Activated naive CD8-positive, alpha-beta T cell treated with anti-CD3 and anti-CD28 coated beads, Interleukin-2, amount 10 ng/mL, durations not matched to agents 7 days and 5 days (primary cell): Measurements from ENCODE around the gene LRRC2. TPM values are rescaled to one million over a fixed set of nuclear protein-coding genes. Genes with fewer than 3 reads are reported as not detected.

Source experiments
- ATAC-seq: fragments of 150-1000 bp; cut with Tn5 transposase; one replicate; pipeline ENCODE4 v1.10.0; 2021; ENCODE audit warnings: low read depth, moderate library complexity
- POLR2A ChIA-PET: fragments of 350-600 bp; sonication (Branson Sonifier 250); formaldehyde crosslinking; loops from one replicate; lab custom pipeline; 2021; ENCODE audit warnings: antibody characterized with exemption; lab: Charles Lee
- DNase-seq: peaks from one replicate; pipeline ENCODE4 v3.0.0; 2021
- H3K27ac Mint-ChIP-seq: one replicate; pipeline ENCODE4 v1.8.0; 2022; ENCODE audit warnings: mild to moderate bottlenecking, mixed read lengths
- H3K27me3 Mint-ChIP-seq: one replicate; pipeline ENCODE4 v1.8.0; 2022; ENCODE audit warnings: mild to moderate bottlenecking, moderate library complexity, mixed read lengths
- H3K36me3 Mint-ChIP-seq: one replicate; pipeline ENCODE4 v1.8.0; 2021; ENCODE audit warnings: mild to moderate bottlenecking, mixed read lengths
- H3K4me1 Mint-ChIP-seq: one replicate; pipeline ENCODE4 v1.8.0; 2021; ENCODE audit warnings: mixed read lengths
- H3K4me3 Mint-ChIP-seq: one replicate; pipeline ENCODE4 v1.8.0; 2022; ENCODE audit warnings: mild to moderate bottlenecking, moderate library complexity, mixed read lengths
- H3K9me3 Mint-ChIP-seq: one replicate; pipeline ENCODE4 v1.8.0; 2021; ENCODE audit warnings: mixed read lengths
- total RNA-seq, 2 experiments: library from RNA; stranded (reverse); gene quantifications; one replicate each; pipeline ENCODE4 v1.2.3, GENCODE V29; 2021

LRRC2 gene
- total RNA-seq, 2 experiments from 2014 or later: 0.45 to 0.75 TPM

DNA sequence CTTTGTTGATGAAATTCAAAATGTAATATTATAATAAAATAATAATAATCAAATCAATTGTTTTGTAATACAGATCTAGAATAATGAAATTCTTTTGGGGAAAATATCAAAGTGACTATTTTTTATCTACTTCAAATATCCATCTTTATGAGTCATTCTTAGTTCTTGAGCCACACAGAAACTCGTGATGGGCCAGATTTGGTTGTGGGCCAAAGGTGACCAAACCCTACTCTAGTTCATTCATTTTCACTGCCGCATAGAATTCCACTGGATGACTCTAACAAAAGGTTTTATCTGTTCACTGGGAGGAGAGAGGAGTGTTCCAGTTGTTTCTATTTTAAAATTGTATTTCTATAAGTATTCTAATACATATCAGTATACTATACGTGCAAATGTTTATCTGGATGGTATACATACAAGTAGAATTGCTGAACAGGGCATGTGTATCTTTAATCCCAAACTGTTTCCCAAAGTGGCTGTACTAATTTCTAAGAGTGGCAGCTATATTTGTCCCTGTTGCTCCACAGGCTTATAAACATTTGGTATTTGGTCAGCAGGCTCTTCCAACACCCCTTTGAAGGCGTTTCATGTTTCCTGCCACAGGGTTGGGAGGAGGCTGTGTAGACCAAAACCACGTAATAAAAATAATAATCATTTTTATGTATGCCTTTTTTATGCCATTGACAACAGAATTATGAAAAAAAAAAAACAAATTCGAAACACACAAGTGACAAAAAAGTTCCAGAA is 75.6 kb downstream of the LRRC2 start:
- no peaks in the 10 kb centered on the region for H3K9me3 Mint-ChIP-seq
- no peak for ATAC-seq
- H3K27ac Mint-ChIP-seq: no peak overlapping the region
- no peak for DNase-seq
- H3K4me3 Mint-ChIP-seq: no peak overlapping the region
- peaks cover 11% of the 10 kb centered on the region for H3K4me1 Mint-ChIP-seq
- H3K36me3 Mint-ChIP-seq: no peaks in the 10 kb centered on the region
- POLR2A ChIA-PET: interaction anchor here (0.7 to 2.6 kb wide), 3 partner anchors 31 to 75 kb away, joined by 3 to 13 read pairs (median 3); no protein-coding TSS in a partner anchor
- H3K27me3 Mint-ChIP-seq: peaks cover 7% of the 10 kb centered on the region

DNA sequence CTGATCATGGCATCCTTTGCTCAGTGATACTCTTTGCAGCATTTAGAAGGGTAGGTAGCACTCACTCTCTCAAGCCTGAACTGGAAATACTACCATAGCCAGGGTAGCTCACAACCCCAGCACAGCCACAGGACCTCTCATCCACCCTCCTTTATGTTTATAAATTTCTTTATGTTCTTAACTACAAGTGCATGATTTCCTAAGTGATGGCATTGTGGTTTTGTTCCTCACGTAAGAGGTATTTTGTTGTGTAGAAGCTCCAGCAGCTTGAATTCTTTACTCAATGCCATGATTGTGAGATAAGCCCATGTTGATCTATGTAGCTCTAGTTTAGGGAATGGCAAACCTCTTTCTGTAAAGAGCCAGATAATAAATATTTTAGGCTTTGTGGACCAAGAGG is 76.2 kb downstream of the LRRC2 start:
- no peaks in the 10 kb centered on the region for H3K36me3 Mint-ChIP-seq
- peaks cover 11% of the 10 kb centered on the region for H3K4me1 Mint-ChIP-seq
- POLR2A ChIA-PET: interaction anchor here (1.1 to 2.6 kb wide), 5 partner anchors 48 to 140 kb away, joined by 3 to 14 read pairs (median 12); no protein-coding TSS in a partner anchor
- no peak overlapping the region for H3K4me3 Mint-ChIP-seq
- ATAC-seq: no peak
- no peak for DNase-seq
- no peak overlapping the region for H3K27ac Mint-ChIP-seq
- peaks cover 7% of the 10 kb centered on the region for H3K27me3 Mint-ChIP-seq
- no peaks in the 10 kb centered on the region for H3K9me3 Mint-ChIP-seq

DNA sequence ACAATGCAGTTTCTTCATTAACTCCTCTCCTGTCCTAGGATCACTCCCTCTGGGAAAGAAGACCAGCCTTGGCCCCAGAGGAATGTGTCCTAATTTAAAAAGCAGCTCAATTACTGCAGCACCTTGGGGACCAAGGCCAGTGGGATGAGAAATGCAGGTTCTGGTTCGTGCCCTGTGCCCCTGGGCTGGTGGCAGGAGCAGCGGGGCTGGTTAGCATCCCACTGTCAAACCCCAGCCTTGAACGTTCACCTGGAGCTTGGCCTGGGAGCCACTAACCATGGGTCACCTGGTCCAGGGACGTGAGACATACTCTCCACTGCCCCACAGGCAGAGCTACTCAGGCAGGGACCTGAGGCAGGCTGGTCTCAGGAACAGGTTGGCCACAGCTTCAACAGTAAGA is 76.7 kb downstream of the LRRC2 start:
- Mint-ChIP-seq H3K4me3 (no peak overlapping the region), H3K36me3 (no peaks in the 10 kb centered on the region), H3K27me3 (peaks cover 7% of the 10 kb centered on the region), H3K4me1 (peaks cover 11% of the 10 kb centered on the region), H3K27ac (peak overlapping the region; percentile 43), H3K9me3 (no peaks in the 10 kb centered on the region)
- POLR2A ChIA-PET: interaction anchor here (1.2 to 2.6 kb wide), 4 partner anchors 49 to 141 kb away, joined by 5 to 14 read pairs (median 12); no protein-coding TSS in a partner anchor
- ATAC-seq (no peak), DNase-seq (no peak)

DNA sequence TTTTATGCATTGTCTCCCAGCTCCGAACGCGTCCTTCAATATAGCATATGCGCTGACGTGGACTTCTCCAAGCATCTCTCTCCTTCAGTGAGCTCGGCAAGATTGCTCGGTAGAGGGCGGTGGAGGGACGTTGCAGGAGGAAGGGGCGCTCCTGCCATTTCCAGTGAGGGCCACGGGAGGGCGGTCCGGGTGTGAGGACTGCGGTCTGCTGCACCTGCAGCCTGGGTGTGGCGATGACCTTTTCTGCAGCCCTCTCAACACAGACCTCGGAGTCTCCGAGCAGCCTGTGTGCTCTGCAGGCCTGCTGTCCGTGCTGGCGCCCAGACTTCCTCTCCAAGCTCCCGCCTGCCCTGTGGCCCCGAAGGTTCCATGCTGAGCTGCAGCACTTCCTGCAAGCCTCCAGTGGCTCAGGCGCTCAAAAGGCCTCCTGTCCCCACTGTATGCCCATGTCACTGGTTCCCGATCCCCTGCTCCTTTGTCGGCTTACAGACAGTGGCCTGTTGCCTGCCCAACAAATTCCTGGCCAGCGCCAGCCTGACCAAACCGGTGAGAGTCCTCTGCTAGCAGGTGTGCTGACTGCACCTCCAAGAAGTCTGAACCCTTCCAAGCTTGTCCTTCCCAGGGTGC is 77.3 kb downstream of the LRRC2 start:
- POLR2A ChIA-PET: interaction anchor here (0.5 to 2.6 kb wide), 6 partner anchors 49 to 141 kb away, joined by 3 to 14 read pairs (median 8); no protein-coding TSS in a partner anchor

DNA sequence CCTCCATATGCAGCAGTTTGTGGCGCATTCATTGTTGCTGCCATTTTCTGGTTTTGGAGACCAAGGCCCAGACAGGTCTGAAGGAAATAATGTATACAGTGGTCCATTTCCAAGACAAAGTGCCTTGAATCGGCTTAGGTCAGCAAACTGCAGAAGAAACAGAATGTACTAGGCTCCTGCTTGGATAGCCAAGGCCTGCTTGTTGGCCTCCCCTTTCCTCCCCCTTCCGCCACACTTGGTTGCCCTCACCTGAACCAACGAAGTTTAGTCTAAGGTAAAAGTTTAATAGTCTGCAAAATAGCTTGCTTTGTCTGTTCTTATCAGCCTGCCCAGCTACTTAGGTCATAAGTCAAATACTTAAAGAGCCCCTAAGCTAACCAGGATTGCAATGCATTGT is 80.3 kb downstream of the LRRC2 start:
- Mint-ChIP-seq H3K27ac (no peak overlapping the region), H3K4me3 (no peak overlapping the region), H3K9me3 (no peaks in the 10 kb centered on the region), H3K27me3 (peaks cover 11% of the 10 kb centered on the region), H3K4me1 (peaks cover 11% of the 10 kb centered on the region), H3K36me3 (no peaks in the 10 kb centered on the region)
- ATAC-seq (no peak), DNase-seq (no peak)
- POLR2A ChIA-PET: interaction anchor here (0.5 kb wide), 1 partner anchor 30 kb away, joined by 3 read pairs; no protein-coding TSS in a partner anchor

More for the DNA sequence above, 77.3 kb downstream of the LRRC2 start:
- Mint-ChIP-seq H3K4me1 (peaks cover 11% of the 10 kb centered on the region), H3K27me3 (peaks cover 7% of the 10 kb centered on the region), H3K4me3 (peak overlapping the region; percentile 62), H3K36me3 (no peaks in the 10 kb centered on the region), H3K9me3 (no peaks in the 10 kb centered on the region), H3K27ac (peak overlapping the region; percentile 43)
- DNase-seq: peak; percentile 91
- ATAC-seq: peak; percentile 97

DNA sequence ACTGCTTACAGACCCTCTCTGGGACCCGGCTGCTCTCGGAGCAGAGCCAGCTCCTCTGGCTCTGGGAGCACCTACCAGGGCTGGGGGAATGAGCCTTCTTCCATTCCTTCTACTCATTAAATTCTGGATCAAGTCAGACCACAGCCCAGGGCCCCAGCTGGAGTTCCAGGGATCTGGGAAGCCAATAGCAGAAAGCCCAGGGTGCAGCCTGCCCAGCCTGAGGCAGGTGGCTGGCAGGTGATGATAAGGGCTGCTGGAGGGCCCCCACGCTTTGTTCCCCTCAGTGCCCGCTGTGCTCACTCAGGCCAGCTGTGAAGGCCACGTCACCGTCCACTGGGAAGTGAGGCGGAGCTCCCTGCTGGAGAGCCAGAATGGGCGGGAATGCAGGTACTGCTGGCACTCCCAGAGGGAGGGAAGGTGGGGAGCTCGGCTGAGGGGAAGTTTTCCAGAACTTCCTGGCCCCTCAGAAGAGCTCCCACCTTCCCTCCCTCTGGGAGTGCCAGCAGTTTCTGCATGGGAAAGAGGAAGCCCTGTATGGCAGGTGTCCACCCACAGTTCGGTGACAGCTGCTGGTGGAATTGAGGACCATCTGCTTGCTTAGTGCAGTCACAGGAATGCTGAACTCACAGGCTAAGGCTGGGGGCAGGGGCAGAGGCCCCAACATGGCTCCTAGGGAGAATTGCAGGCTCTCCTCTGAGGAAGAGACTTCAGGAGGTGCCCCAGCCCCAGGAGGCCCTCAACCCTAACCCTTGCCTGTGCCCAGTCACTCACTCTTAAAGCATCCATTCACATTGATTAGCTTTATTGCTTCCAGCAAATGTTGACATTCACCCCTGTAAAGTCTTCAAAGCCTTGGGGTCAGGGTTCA is 81.0 kb downstream of the LRRC2 start:
- Mint-ChIP-seq H3K36me3 (no peaks in the 10 kb centered on the region), H3K27me3 (peaks cover 11% of the 10 kb centered on the region), H3K9me3 (no peaks in the 10 kb centered on the region), H3K4me3 (no peak overlapping the region), H3K27ac (no peak overlapping the region), H3K4me1 (peaks cover 10% of the 10 kb centered on the region)
- no peak for DNase-seq
- no peak for ATAC-seq
- POLR2A ChIA-PET: no interaction called here

DNA sequence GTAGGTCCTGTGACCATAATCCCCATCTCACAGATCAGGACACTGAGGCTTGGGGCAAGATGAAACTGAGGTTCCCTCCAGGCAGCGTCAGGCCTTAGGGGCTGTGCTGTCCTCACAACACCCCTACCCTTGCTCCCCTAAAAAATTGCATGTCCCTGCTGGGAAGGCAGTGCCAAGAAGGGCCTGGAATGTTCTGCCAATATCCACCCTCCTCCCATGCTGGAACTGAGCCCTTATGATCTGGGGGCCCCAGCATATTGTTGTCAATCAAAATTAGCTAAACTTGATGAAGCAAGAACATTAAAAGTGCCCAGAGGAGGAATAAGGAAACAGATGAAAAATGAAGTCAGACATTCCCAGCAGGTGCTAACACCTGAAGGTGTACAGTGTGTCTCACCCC is 81.7 kb downstream of the LRRC2 start:
- H3K9me3 Mint-ChIP-seq: no peaks in the 10 kb centered on the region
- no peaks in the 10 kb centered on the region for H3K36me3 Mint-ChIP-seq
- H3K27ac Mint-ChIP-seq: no peak overlapping the region
- H3K4me3 Mint-ChIP-seq: no peak overlapping the region
- ATAC-seq (no peak), DNase-seq (no peak)
- H3K27me3 Mint-ChIP-seq: peaks cover 11% of the 10 kb centered on the region
- POLR2A ChIA-PET: no interaction called here
- H3K4me1 Mint-ChIP-seq: peaks cover 6% of the 10 kb centered on the region

DNA sequence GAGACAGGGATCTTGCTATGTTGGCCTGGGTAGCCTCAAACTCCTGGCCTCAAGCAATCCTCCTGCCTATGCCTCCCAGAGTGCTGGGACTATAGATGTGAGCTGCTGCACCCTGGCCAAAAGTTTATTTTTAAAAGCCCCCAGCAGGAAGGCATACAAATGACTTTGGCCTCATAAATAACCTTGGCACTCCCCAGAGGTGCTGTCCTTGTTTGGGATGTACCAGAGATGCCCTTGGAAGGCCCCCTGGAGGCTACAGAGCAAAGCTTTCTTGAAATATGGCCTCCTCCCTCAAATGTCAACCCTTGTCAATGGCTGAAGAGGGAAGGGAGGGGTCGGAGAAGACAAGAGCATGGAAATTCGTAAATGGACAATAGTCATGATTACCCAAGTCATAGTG is 82.3 kb downstream of the LRRC2 start:
- POLR2A ChIA-PET: no interaction called here
- H3K27ac Mint-ChIP-seq: no peak overlapping the region

DNA sequence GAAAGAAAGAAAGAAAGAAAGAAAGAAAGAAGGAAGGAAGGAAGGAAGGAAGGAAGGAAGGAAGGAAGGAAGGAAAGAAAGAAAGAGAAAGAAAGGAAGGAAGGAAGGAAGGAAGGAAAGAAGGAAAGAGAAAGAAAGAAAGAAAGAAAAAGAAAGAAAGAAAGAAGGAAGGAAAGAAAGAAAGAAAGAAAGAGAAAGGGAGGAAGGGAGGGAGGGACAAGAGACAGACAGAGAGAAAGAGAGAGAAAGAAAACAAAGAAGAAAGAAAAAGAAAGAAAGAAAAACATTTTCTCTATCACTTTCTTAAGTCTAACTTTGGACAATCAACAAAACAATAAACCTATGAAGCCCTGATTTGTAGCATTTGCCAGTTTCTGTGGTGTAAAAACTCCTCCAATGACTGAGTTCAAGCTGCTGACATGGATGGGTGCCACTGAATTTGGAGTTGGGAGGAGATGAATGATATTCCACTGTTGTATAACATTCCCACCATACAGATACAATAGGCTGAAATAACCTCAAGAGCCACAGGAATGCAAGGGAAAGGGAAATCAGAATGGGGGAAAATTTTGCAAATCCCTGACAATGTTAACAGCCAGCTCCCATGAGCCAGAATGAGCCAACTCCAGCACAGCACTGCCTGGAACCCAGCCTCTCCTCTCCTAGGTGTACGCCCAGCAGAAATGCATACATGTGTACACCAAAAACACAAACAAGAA is 83.3 kb downstream of the LRRC2 start:
- peaks cover 14% of the 10 kb centered on the region for H3K27me3 Mint-ChIP-seq
- H3K27ac Mint-ChIP-seq: no peak overlapping the region
- no peak for DNase-seq
- no peak overlapping the region for H3K4me3 Mint-ChIP-seq
- no peaks in the 10 kb centered on the region for H3K4me1 Mint-ChIP-seq
- H3K9me3 Mint-ChIP-seq: no peaks in the 10 kb centered on the region
- H3K36me3 Mint-ChIP-seq: no peaks in the 10 kb centered on the region
- POLR2A ChIA-PET: no interaction called here
- no peak for ATAC-seq

More for the DNA sequence above, 82.3 kb downstream of the LRRC2 start:
- no peaks in the 10 kb centered on the region for H3K36me3 Mint-ChIP-seq
- ATAC-seq (no peak), DNase-seq (no peak)
- peaks cover 16% of the 10 kb centered on the region for H3K27me3 Mint-ChIP-seq
- peaks cover 2% of the 10 kb centered on the region for H3K4me1 Mint-ChIP-seq
- no peaks in the 10 kb centered on the region for H3K9me3 Mint-ChIP-seq
- no peak overlapping the region for H3K4me3 Mint-ChIP-seq

DNA sequence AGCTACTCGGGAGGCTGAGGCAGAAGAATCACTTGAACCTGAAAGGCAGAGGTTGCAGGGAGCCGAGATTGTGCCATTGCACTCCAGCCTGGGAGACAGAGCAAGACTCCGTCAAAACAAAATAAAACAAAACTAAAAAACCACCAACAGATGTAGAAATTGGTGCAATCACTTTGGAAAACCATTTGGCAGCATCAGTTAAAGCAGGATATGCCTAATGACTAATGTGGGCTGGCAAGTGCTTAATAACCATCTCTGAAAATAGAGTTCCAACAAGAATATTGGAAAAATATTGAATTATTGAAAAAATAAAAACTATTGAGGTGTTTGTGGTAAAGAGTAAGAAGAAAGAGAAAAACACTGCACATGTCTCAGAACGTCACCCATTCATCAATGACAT is 84.5 kb downstream of the LRRC2 start:
- DNase-seq: no peak
- Mint-ChIP-seq H3K4me3 (no peak overlapping the region), H3K9me3 (no peaks in the 10 kb centered on the region), H3K27ac (no peak overlapping the region), H3K4me1 (no peaks in the 10 kb centered on the region), H3K36me3 (no peaks in the 10 kb centered on the region), H3K27me3 (peaks cover 17% of the 10 kb centered on the region)
- POLR2A ChIA-PET: no interaction called here
- ATAC-seq: no peak

DNA sequence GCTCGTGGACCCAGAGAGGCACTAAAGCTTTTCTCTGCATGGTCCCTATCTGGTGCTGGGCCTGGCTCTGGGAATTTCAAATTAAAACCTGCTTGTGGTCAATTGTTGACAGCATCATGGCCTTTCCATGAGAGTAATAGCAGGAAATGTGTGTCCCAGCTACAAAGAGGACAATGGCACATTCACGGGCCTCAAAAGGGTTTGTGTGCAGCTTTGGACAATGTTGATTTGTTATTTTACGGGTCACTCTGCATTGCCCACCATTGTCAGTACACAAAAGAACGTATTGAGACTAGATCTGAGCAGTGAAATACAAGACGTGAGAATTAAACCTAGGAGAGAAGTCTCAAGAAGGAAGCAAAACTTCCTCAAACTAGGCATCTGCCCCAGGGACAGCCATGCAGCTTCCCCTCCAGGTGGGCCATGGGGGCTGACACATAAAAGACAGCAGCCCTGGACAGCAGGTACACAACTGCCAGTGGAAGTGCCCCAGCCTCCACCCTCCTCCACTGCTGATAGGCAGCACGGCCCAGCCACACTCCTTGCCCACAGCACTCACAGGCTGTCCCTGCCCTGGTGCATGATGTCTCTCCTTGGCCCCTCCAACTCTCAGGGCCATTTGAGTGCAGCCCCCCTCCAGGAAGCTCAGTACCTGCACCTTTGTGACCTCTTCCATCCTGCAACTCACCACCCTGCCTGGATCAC is 85.5 kb downstream of the LRRC2 start:
- H3K27me3 Mint-ChIP-seq: peaks cover 26% of the 10 kb centered on the region
- POLR2A ChIA-PET: no interaction called here
- no peak overlapping the region for H3K27ac Mint-ChIP-seq
- DNase-seq (no peak), ATAC-seq (no peak)
- no peaks in the 10 kb centered on the region for H3K9me3 Mint-ChIP-seq
- no peaks in the 10 kb centered on the region for H3K36me3 Mint-ChIP-seq
- no peak overlapping the region for H3K4me3 Mint-ChIP-seq
- H3K4me1 Mint-ChIP-seq: no peaks in the 10 kb centered on the region

DNA sequence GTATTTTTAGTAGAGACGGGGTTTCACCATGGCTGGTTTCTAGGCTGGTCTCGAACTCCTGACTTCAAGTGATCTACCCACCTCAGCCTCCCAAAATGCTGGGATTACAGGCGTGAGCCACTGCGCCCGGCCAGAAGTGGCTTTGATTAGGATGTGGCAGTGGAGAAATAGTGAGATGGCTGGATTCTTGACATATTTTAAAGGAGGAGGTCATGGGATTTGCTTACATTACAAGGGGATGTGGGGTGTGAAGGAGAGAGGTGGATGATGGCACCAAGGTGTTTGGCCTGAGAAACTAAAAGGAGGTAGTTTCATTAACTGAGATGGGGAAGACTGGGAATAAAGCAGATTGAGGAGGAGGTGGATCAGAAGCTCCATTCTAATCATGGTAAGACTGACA is 86.4 kb downstream of the LRRC2 start:
- no peak for DNase-seq
- POLR2A ChIA-PET: no interaction called here
- Mint-ChIP-seq H3K27ac (no peak overlapping the region), H3K4me1 (no peaks in the 10 kb centered on the region), H3K4me3 (no peak overlapping the region), H3K27me3 (peaks cover 36% of the 10 kb centered on the region), H3K36me3 (peaks cover 2% of the 10 kb centered on the region), H3K9me3 (peaks cover 5% of the 10 kb centered on the region)
- no peak for ATAC-seq
